Endothelial cell (in vitro differentiated cells): ENCODE measurements around the gene OR13H1. TPM values are rescaled to one million over a fixed set of nuclear protein-coding genes. Genes with fewer than 3 reads are reported as not detected.
"Not testable (repeated sequence)": the region's sequence is repeated elsewhere in the genome, so short reads cannot be mapped to it uniquely, and the experiment has no call there.

Experiments used
- DNase-seq: peaks from one replicate; pipeline ENCODE4 v3.0.0; 2021; ENCODE audit warnings: low spot score
- H3K27ac Mint-ChIP-seq: one replicate; pipeline ENCODE4 v1.8.0; 2021; ENCODE audit warnings: mixed read lengths, inconsistent platforms; ENCODE audit not compliant: unreplicated experiment
- H3K27me3 Mint-ChIP-seq: one replicate; pipeline ENCODE4 v1.8.0; 2021; ENCODE audit warnings: mild to moderate bottlenecking, moderate library complexity, mixed read lengths, inconsistent platforms; ENCODE audit not compliant: unreplicated experiment
- H3K36me3 Mint-ChIP-seq: one replicate; pipeline ENCODE4 v1.8.0; 2021; ENCODE audit warnings: mild to moderate bottlenecking, low read depth, mixed read lengths, inconsistent platforms; ENCODE audit not compliant: unreplicated experiment
- H3K4me1 Mint-ChIP-seq: one replicate; pipeline ENCODE4 v1.8.0; 2021; ENCODE audit warnings: mild to moderate bottlenecking, mixed read lengths, inconsistent platforms; ENCODE audit not compliant: unreplicated experiment
- H3K4me3 Mint-ChIP-seq: one replicate; pipeline ENCODE4 v1.8.0; 2021; ENCODE audit warnings: mild to moderate bottlenecking, mixed read lengths, inconsistent platforms; ENCODE audit not compliant: unreplicated experiment
- H3K9me3 Mint-ChIP-seq: one replicate; pipeline ENCODE4 v1.8.0; 2021; ENCODE audit warnings: mixed read lengths, inconsistent platforms; ENCODE audit not compliant: unreplicated experiment
- total RNA-seq: library from RNA; stranded (reverse); fragmentation: NEBNext Ultra II Directional; extraction: Animal tissue kit (Norgen Biotek cat#: 25700); gene quantifications from one replicate; pipeline ENCODE4 v1.2.1, GENCODE V29; 2021; ENCODE audit not compliant: unreplicated experiment
- TF ChIP-seq, protein P1 (sequence below): fragments of 200-600 bp; sonication (generic); IDR thresholded peaks from one replicate; pipeline ENCODE4 v1.5.0; 2021; ENCODE audit warnings: antibody characterized with exemption; ENCODE audit not compliant: unreplicated experiment

OR13H1 gene
- total RNA-seq, 1 donor from 2014 or later: not detected

DNA sequence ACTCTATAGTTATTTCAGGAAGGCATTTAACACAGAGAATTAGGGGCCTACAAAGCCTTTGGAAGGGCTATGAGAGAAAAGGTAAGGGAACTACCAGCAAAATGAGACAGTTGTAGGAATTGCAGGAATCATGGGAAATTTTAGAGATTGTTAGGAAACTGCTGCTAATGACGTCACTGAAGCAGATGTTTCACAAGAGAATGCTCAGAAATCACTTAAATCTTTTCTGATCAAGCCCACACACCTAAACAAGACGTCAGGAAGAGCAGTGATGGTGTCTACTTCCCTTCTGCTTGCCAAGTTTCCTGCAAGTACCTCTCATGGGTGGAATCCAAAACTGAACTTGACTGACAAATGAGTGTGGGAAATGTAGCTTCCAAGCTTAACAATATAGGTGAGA lies 5.1 kb downstream of the OR13H1 start:
- Mint-ChIP-seq H3K4me3 (no peak overlapping the region), H3K27ac (no peak overlapping the region), H3K27me3 (no peaks in the 10 kb centered on the region), H3K4me1 (no peaks in the 10 kb centered on the region), H3K9me3 (no peaks in the 10 kb centered on the region), H3K36me3 (no peaks in the 10 kb centered on the region)
- TF ChIP-seq, protein P1, sequence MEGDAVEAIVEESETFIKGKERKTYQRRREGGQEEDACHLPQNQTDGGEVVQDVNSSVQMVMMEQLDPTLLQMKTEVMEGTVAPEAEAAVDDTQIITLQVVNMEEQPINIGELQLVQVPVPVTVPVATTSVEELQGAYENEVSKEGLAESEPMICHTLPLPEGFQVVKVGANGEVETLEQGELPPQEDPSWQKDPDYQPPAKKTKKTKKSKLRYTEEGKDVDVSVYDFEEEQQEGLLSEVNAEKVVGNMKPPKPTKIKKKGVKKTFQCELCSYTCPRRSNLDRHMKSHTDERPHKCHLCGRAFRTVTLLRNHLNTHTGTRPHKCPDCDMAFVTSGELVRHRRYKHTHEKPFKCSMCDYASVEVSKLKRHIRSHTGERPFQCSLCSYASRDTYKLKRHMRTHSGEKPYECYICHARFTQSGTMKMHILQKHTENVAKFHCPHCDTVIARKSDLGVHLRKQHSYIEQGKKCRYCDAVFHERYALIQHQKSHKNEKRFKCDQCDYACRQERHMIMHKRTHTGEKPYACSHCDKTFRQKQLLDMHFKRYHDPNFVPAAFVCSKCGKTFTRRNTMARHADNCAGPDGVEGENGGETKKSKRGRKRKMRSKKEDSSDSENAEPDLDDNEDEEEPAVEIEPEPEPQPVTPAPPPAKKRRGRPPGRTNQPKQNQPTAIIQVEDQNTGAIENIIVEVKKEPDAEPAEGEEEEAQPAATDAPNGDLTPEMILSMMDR: no peak
- DNase-seq: no peak

DNA sequence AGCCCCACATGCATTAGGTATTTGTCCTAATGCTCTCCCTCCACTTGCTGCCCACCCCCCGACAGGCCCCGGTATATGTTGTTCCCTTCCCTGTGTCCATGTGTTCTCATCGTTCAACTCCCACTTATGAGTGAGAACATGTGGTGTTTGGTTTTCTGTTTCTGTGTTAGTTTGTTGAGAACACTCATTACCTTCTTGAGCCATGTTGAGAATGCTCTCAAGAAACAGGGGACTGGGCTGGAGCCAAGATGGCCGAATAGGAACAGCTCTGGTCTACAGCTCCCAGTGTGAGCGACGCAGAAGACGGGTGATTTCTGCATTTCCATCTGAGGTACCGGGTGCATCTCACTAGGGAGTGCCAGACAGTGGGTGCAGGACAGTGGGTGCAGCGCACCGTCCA lies 8.6 kb downstream of the OR13H1 start:
- H3K36me3 Mint-ChIP-seq, H3K4me3 Mint-ChIP-seq, H3K9me3 Mint-ChIP-seq, H3K27ac Mint-ChIP-seq, H3K27me3 Mint-ChIP-seq, H3K4me1 Mint-ChIP-seq, DNase-seq: not testable (repeated sequence)

DNA sequence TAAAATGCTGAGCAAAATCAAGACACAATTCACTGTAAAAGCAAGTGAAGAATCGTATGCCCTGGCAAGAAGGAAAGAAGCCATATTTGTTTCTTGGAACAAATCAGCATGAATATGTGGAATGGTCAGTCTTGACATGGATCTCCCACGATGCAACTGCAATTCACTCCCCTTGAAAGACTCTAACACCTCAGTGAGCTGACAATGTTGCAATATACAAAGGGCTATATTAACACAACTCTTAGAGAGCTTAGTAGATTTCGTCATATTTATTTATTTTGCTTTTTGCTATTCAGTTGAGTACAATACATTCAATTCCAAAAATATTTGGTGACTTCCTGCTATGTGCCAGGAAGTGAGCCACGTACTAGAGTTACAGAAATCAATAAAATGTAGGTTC lies 14.7 kb downstream of the OR13H1 start:
- Mint-ChIP-seq H3K4me3 (no peak overlapping the region), H3K4me1 (no peaks in the 10 kb centered on the region), H3K27me3 (peaks cover 2% of the 10 kb centered on the region), H3K9me3 (no peaks in the 10 kb centered on the region), H3K36me3 (no peaks in the 10 kb centered on the region), H3K27ac (no peak overlapping the region)
- TF ChIP-seq, protein P1: no peak
- DNase-seq: no peak

DNA sequence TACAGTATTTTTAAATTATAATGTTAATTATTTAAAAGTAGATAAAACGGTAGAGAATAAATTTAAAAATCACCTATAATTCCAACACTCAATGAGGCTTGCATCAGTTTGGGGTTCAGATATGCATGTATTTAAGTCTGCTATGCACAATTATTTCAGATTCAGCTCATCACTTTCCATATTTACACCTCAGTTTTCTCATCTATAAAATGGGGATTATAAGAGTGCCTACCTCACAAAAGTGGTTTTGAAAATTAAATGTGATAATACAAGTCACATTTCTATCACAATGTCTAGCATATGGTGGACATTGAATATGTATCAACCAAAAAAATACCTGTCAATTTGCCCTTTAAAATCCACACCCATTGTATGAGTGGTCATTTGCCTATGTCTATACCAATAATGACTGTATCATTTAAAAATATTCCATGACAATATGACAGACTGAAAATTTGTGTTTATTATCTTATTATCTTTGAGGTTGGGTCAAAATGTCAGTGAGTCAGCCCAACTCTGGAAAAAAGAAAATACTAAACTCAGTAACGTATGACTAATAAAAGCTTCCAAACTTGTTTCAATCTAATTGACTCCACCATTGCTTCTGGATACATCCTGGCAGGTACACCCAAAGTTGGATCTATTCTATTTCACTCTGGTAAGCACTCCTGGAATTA lies 20.8 kb downstream of the OR13H1 start:
- Mint-ChIP-seq H3K4me3 (no peak overlapping the region), H3K27me3 (peaks cover 1% of the 10 kb centered on the region), H3K4me1 (no peaks in the 10 kb centered on the region), H3K27ac (no peak overlapping the region), H3K36me3 (no peaks in the 10 kb centered on the region), H3K9me3 (no peaks in the 10 kb centered on the region)
- TF ChIP-seq, protein P1: no peak
- no peak for DNase-seq

DNA sequence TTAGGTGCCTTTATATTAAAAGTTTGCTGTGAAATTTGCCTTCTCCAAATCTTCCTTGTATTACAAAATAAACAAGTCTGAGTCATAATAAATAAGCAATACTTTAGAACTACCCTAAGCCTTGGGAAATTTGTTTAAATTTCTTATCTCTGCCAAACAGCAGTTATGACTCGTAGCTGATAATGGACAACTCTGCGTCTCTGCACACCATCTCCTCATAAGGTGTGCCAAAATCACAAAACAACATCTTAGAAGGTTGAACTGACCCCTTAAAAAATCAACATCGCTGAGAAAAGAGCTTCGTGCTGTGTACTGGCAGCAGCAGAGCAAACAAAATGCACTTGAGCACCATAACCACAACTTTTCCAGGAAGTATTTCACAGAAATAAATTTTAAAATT lies 22.0 kb downstream of the OR13H1 start:
- Mint-ChIP-seq H3K9me3 (no peaks in the 10 kb centered on the region), H3K27ac (no peak overlapping the region)

More for the DNA sequence above, 22.0 kb downstream of the OR13H1 start:
- Mint-ChIP-seq H3K4me3 (no peak overlapping the region), H3K27me3 (peaks cover 1% of the 10 kb centered on the region), H3K36me3 (no peaks in the 10 kb centered on the region), H3K4me1 (no peaks in the 10 kb centered on the region)
- no peak for DNase-seq
- TF ChIP-seq, protein P1: no peak
